ENCODE data around the gene GID4.

DNA sequence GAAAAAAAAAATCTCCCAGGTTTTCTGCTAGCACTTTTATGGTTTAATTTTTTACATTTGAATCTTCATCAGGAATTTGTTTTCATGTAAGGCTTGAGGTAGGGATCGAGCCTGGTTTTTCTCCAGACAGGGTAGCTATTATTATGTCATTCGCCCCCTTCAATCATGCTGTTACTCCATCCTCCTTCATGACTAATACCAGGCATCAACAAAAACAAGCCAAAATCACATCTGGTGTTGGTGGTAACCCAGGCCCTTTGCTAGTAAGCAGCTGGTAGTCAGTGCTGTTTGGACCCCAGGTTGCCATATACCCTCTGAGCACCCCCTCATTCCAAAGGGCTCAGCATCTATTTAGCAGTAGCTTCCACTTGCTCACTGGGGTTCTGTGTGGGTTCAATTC lies 37.0 kb upstream of the GID4 start:
- TF ChIP-seq, protein P1, sequence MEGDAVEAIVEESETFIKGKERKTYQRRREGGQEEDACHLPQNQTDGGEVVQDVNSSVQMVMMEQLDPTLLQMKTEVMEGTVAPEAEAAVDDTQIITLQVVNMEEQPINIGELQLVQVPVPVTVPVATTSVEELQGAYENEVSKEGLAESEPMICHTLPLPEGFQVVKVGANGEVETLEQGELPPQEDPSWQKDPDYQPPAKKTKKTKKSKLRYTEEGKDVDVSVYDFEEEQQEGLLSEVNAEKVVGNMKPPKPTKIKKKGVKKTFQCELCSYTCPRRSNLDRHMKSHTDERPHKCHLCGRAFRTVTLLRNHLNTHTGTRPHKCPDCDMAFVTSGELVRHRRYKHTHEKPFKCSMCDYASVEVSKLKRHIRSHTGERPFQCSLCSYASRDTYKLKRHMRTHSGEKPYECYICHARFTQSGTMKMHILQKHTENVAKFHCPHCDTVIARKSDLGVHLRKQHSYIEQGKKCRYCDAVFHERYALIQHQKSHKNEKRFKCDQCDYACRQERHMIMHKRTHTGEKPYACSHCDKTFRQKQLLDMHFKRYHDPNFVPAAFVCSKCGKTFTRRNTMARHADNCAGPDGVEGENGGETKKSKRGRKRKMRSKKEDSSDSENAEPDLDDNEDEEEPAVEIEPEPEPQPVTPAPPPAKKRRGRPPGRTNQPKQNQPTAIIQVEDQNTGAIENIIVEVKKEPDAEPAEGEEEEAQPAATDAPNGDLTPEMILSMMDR (IDR thresholded peaks at IDR 0.05 in 8 of 11, conservative IDR thresholded peaks at IDR 0.05 in 3 of 11), result no peak
- TF ChIP-seq POLR2A (IDR thresholded peaks at IDR 0.05), result no peak
- TF ChIP-seq POLR2AphosphoS5 (IDR thresholded peaks at IDR 0.05), result no peak
